IPS-11a (cell line): ENCODE results near the gene PPIP5K2.
A peak's percentile ranks its signal among the peaks of the same experiment; 100 is the strongest.
"Not testable (repeated sequence)": the region's sequence is repeated elsewhere in the genome, so short reads cannot be mapped to it uniquely, and the experiment has no call there.

ENCODE experiments used
- H3K4me3 ChIP-seq: one replicate; pipeline ENCODE4 v1.5.1; 2013; ENCODE audit warnings: low read depth, low read length, control low read depth

PPIP5K2 gene

GRCh38 chr5:103120607-103121200 lies 603 bp downstream of the PPIP5K2 start:
- peak overlapping the region; percentile 91 for H3K4me3 ChIP-seq

- H3K4me3 ChIP-seq: no peak overlapping the region
These were observed 2.1 kb downstream of the PPIP5K2 start for GRCh38 chr5:103122242-103122641.

GRCh38 chr5:103126557-103126956 lies 6.5 kb downstream of the PPIP5K2 start:
- H3K4me3 ChIP-seq: no peak overlapping the region

- no peak overlapping the region for H3K4me3 ChIP-seq
These were observed 7.3 kb downstream of the PPIP5K2 start for GRCh38 chr5:103127292-103127817.

GRCh38 chr5:103128202-103128601 lies 8.1 kb downstream of the PPIP5K2 start:
- no peak overlapping the region for H3K4me3 ChIP-seq

GRCh38 chr5:103132684-103133083 lies 12.6 kb downstream of the PPIP5K2 start:
- no peak overlapping the region for H3K4me3 ChIP-seq

- no peak overlapping the region for H3K4me3 ChIP-seq
These were observed 13.1 kb downstream of the PPIP5K2 start for GRCh38 chr5:103133231-103133630.

GRCh38 chr5:103135461-103135860 lies 15.4 kb downstream of the PPIP5K2 start:
- no peak overlapping the region for H3K4me3 ChIP-seq

- H3K4me3 ChIP-seq: no peak overlapping the region
These were observed 18.1 kb downstream of the PPIP5K2 start for GRCh38 chr5:103138202-103138690.

GRCh38 chr5:103139264-103139865 lies 19.3 kb downstream of the PPIP5K2 start:
- H3K4me3 ChIP-seq: no peak overlapping the region

- H3K4me3 ChIP-seq: not testable (repeated sequence)
These were observed 22.0 kb downstream of the PPIP5K2 start for GRCh38 chr5:103142132-103142531.

GRCh38 chr5:103145196-103145595 lies 25.1 kb downstream of the PPIP5K2 start:
- H3K4me3 ChIP-seq: no peak overlapping the region

- H3K4me3 ChIP-seq: no peak overlapping the region
These were observed 28.1 kb downstream of the PPIP5K2 start for GRCh38 chr5:103148213-103148612.

- H3K4me3 ChIP-seq: no peak overlapping the region
These were observed 31.1 kb downstream of the PPIP5K2 start for GRCh38 chr5:103151156-103151555.

- H3K4me3 ChIP-seq: no peak overlapping the region
These were observed 46.6 kb downstream of the PPIP5K2 start for GRCh38 chr5:103166706-103167105.

- H3K4me3 ChIP-seq: no peak overlapping the region
These were observed 54.0 kb downstream of the PPIP5K2 start for GRCh38 chr5:103174147-103174546.

- H3K4me3 ChIP-seq: no peak overlapping the region
These were observed 57.4 kb downstream of the PPIP5K2 start for GRCh38 chr5:103177543-103177942.

GRCh38 chr5:103178167-103178566 lies 58.1 kb downstream of the PPIP5K2 start:
- no peak overlapping the region for H3K4me3 ChIP-seq

- no peak overlapping the region for H3K4me3 ChIP-seq
These were observed 66.1 kb downstream of the PPIP5K2 start for GRCh38 chr5:103186152-103186551.

- no peak overlapping the region for H3K4me3 ChIP-seq
These were observed 68.3 kb downstream of the PPIP5K2 start for GRCh38 chr5:103188436-103188835.

GRCh38 chr5:103203226-103203625 lies 83.1 kb downstream of the PPIP5K2 start:
- no peak overlapping the region for H3K4me3 ChIP-seq

GRCh38 chr5:103204990-103205389 lies 84.9 kb downstream of the PPIP5K2 start:
- not testable (repeated sequence) for H3K4me3 ChIP-seq
